GM03348 (cell line): ENCODE results near the gene GLOD4.
A peak's percentile ranks its signal among the peaks of the same experiment; 100 is the strongest.
"Not testable (repeated sequence)": the region's sequence is repeated elsewhere in the genome, so short reads cannot be mapped to it uniquely, and the experiment has no call there.

Source experiments
- DNase-seq: peaks from one replicate; pipeline ENCODE4 v3.0.0; 2012; ENCODE audit warnings: low spot score

The GLOD4 gene

GRCh38 chr17:774313-774584 lies 7.8 kb downstream of the GLOD4 start:
- no peak for DNase-seq

DNA sequence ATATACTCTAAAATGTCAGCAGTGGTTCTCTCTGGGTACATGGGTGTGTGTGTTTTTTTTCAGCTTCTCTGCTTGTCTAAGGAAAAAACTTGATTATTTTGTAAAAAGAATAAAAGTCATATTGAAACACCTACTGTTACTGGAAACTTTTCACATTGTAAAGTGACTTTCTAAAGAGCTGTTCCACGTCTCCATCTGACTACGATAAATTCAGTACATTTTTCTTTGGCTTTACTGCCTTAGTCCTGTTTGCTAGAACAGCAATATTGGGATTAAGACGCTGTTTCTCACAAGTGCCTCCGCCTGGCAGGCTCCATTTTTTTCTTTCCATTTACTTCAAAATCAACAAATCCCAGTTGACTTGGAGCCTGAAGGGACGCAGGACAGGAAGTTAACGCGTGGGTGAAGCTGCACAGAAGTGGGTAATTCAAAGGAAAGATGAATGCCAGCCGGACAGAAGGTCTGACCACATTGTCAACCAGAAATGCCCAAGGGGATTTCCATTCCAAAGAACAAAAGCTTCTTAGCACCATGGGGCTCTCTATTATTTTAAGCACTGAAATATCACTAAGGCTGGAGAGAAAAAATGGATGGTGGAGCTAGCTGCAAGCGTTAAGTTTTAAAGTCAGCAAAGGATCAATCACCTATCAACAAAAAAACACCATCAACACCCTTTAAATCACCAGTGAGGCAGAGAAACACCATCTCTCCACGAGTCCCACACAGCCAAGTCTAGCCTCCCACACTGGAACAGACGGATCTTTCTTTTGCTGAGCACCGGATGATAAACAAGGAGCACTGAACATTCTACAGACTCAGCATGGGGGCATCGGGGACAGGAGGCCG lies 8.4 kb downstream of the GLOD4 start:
- DNase-seq: no peak

DNA sequence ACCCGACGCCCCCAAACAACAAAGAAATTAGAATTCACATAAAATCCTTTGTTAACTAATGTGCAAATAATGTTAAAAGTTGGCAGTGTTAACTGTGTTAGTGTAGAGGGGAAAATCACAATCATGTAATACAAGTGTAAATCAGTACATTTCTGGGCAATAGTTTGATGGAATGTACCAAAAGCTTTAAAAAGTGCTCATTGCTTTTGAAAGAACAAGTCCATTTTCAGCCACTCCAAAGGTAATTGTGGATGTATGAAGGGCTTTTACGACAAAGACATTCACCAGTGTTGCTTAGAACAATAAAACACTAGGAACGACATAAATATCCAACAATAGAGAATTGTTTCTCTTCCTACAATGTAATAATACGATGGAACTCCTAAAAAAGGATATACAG lies 9.1 kb downstream of the GLOD4 start:
- no peak for DNase-seq

DNA sequence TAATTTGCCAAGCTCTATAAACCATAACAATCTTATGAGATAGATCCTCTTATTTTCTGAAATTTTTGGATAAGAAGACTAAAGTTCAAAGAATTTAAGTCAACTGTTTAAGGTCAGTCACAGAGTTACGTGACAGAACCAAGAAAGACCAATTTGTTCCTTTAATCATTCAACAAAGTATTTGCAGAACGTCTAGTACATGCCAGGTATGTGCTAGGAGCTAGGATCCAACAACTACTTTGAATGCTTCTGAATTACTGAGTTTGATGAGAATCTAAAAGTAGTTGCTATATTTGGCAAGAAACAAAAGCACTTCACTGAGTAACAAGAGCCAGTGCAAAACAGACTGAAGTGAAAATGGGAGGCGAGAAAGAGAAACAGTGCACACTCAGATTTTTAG lies 15.0 kb downstream of the GLOD4 start:
- no peak for DNase-seq

DNA sequence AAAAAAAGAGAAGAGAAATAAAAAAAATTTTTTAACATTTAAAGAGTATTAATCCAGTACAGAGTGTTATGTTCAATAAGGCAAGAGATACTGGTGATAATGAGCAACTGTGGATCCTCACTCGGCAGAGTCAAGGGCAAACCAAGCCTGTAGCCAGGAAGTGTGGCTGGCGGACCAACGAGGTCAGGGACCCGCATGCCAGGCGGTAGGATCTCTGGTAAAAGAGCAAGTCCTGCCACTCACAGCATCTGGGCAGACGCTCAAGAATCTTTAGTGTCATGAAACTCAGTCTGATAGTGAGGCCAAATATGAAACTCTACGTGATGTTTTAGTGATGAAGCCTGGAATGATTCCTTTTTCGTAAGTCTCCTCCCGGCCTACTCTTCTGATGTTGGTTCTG lies 21.7 kb downstream of the GLOD4 start:
- DNase-seq: no peak

- DNase-seq: no peak
These were observed 22.1 kb downstream of the GLOD4 start for GRCh38 chr17:759964-760363.

DNA sequence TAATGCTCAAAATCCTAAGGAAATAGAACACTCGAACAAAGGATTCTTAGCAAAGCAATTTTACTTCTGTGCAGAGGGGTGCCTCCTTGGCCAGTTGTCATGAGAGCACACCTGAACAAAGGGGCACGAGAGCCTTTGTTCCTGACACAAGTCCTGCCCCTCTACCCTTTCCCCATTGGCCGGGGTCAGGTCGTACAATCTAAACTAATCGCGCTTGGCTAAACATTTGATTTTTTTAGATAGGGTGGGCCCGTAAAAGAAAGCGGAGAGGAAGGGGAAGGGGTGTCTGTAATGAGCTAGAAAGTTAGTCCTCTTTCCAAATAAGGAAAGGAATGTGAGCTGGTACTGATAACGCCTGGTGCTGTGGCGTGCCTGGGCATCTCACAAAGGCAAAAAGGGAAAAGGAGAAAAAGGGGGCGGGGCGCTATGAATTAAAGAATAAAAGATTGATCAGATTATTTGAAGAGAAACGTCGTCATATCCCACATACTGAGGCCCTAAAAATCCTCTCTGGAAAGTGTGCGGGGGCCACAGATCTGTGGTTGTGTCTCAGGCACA lies 26.0 kb downstream of the GLOD4 start:
- DNase-seq: not testable (repeated sequence)

- not testable (repeated sequence) for DNase-seq
These were observed 26.6 kb downstream of the GLOD4 start for GRCh38 chr17:755319-755961.

GRCh38 chr17:753418-753817 lies 28.7 kb downstream of the GLOD4 start:
- DNase-seq: no peak

DNA sequence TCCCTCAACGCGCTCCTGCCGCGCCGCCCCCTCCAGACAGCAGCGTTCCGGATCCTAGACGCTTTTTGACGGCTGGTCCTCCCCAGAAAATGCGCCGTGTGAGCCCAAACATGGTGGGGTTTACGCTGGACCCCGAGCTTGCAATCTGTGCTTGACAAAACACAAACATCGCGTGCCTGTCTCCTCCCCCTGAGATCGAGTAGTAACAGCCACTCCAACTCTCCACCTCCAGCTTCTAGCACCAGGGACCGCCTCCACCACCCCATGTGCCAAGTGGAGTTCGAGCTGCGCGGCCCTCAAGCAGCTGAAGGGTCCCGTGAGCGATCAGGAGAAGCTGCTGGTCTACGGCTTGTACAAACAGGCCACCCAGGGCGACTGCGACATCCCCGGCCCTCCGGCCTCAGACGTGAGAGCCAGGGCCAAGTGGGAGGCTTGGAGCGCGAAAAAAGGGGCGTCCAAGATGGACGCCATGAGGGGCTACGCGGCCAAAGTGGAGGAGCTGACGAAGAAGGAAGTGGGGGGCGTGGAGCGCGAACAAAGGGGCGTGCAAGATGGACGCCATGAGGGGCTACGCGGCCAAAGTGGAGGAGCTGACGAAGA lies 29.4 kb downstream of the GLOD4 start:
- peak; percentile 70 for DNase-seq

DNA sequence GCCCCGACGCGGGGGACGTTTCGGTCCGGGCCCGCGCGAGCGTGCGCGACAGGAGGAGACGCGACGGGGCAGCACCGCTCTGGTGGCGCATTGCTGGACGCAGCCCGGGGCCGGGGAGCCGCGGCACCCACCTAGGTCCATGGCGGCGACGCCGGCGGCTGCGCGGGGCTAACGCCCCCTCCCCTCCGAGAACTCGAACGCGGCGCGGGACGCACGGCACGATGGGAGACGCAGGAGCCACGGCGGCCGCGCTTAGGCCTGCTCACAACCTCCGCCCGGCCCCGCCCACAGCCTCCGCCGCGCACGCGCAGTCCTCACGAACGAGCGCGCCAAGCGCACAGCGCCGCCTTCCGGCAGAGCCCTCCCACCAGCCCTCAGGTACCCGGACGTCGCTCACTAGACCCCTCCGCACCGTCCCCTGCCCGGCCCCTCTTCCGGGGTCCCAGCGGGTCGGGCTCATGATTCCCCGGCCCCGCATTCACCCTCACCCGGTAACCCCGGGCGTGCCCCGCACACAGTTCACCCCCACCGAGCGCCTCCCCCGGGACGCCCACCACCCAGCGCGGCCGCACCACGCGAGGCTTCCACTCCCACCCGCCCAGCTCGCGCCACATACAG lies 30.0 kb downstream of the GLOD4 start, which contains the start of gene GEMIN4:
GEMIN4 (minus strand) TSS at position 263 of the 618 bp plus-strand sequence; CDS start at position 141, 122 bp downstream.
- peak; percentile 98 for DNase-seq

- DNase-seq: peak; percentile 65
These were observed 30.6 kb downstream of the GLOD4 start for GRCh38 chr17:751269-752001.

DNA sequence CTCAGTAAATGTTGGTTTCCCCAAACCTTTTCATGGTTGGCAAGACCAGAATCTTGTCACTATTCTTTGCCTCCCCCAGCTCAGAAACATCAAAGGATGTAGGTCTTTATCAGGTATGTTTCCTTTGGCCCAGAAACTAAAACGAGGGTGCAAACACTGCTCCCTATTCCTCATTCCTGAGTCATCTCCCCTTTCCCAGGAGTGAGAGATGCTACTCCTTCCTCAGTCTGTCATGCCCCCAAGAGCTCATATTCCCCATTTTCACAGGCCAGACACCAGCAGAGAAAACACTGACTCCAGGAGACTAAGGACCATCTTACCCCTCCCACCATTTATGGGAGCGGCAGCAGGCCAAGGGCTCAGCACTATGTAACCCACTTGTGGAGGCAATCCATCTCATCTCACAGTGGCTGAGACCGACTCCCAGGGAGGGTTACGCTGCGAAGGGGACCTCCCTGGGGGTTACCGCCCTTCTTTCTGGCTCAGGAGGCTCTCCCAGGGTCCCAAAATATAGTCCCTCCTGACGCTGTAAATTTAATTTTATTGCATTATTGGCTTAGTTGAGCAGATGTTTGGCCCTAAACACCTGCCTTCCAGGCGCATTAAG lies 31.5 kb downstream of the GLOD4 start:
- DNase-seq: no peak

DNA sequence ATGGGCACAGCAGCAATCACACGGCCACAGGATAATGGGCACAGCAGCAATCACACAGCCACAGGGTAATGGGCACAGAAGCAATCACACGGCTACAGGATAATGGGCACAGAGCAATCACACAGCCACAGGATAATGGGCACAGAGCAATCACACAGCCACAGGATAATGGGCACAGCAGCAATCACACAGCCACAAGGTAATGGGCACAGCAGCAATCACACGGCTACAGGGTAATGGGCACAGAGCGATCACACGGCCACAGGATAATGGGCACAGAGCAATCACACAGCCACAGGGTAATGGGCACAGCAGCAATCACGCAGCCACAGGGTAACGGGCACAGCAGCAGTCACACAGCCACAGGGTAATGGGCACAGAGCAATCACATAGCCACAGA lies 32.7 kb downstream of the GLOD4 start:
- not testable (repeated sequence) for DNase-seq

DNA sequence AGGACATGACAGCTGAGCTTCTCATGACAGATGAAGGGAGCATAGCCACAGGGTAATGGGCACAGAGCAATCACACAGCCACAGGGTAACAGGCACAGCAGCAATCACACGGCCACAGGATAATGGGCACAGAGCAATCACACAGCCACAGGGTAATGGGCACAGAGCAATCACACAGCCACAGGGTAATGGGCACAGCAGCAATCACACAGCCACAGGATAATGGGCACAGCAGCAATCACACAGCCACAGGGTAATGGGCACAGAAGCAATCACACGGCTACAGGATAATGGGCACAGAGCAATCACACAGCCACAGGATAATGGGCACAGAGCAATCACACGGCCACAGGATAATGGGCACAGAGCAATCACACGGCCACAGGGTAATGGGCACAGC lies 33.5 kb downstream of the GLOD4 start:
- DNase-seq: not testable (repeated sequence)

DNA sequence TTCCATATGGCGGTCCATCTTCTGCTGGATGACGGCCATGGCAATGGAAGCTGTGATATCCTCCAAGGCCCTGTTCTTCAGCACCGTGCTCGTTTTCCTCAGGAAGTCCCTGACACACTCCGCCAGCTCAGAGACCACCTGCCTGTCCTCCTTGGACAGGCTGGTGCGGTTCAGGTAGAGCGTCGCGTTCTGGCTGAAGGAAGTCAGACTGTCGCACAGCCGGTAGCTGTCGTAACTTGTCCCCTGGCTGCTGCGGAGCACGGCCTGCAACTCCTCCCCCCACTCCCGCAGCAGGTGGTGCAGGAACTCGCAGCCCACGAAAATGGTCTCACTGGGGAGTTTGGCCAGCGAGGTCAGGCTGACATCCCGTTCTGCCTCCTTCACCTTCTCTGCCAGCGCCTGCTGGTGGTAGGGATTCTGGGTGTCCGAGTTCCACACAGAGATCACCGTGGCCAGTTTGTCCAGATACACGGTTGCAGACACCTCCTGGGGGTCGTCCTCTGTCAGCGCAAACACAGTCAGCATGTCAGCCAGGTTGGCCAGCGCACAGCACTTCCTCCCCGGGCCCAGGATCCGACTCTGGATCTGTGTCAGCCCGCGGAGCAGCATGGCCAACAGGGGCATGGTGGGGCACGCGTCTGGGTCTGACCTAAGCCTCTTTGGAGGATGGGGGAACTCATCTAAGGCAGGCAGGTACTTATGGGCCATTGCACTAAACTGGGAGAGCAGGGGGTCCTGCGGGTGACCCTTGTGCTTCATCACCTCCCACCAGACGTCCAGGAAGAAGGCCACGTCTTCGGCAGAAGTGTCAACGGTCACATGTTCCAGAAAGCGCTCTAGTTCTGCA lies 35.1 kb downstream of the GLOD4 start:
- DNase-seq: no peak

DNA sequence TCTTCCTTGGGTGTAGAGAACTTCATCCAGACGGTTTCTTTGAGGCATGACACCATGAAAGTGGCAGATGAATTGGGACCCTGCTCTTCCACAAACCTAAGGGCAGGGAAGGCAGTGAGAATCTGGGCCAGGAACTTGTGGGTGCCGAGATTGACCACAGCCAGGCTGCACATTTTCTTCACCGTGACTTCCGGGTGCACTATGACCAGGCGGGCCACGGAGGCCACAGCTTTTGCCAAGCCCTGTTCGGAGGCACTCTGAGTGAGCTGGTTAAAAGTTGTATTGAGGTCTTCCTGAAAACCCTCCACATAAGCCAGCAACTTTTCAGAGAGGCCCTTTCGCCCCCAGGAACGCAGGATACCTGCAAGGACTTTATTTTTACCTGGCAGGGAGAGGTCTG lies 35.9 kb downstream of the GLOD4 start:
- DNase-seq: no peak

- DNase-seq: no peak
These were observed 36.7 kb downstream of the GLOD4 start for GRCh38 chr17:745406-745805.

GRCh38 chr17:744937-745336 lies 37.1 kb downstream of the GLOD4 start:
- DNase-seq: no peak

GRCh38 chr17:743139-743538 lies 38.9 kb downstream of the GLOD4 start:
- no peak for DNase-seq
